Mesothelial cell of epicardium (in vitro differentiated cells): ENCODE results near the gene MPHOSPH10. TPM values are rescaled to one million over a fixed set of nuclear protein-coding genes. Genes with fewer than 3 reads are reported as not detected.

Experiments
- DNase-seq, 2 experiments: peaks; one replicate each; pipeline ENCODE4 v3.0.0; 2021; ENCODE audit warnings: low spot score in 2 of 2; ENCODE audit not compliant: unreplicated experiment in 2 of 2
- H3K27ac Mint-ChIP-seq: 2 replicates; pipeline ENCODE4 v1.8.0; 2021; ENCODE audit warnings: mixed read lengths
- H3K27me3 Mint-ChIP-seq: 2 replicates; pipeline ENCODE4 v1.8.0; 2021; ENCODE audit warnings: low read depth, mixed read lengths
- H3K36me3 Mint-ChIP-seq: 2 replicates; pipeline ENCODE4 v1.8.0; 2021; ENCODE audit warnings: mixed read lengths
- H3K4me1 Mint-ChIP-seq: 2 replicates; pipeline ENCODE4 v1.8.0; 2021; ENCODE audit warnings: mixed read lengths
- H3K4me3 Mint-ChIP-seq: 2 replicates; pipeline ENCODE4 v1.8.0; 2021; ENCODE audit warnings: mild to moderate bottlenecking, moderate library complexity, mixed read lengths
- H3K9me3 Mint-ChIP-seq: 2 replicates; pipeline ENCODE4 v1.8.0; 2021; ENCODE audit warnings: mixed read lengths
- total RNA-seq: library from RNA; stranded (reverse); gene quantifications from 3 replicates; pipeline ENCODE4 v1.2.1, GENCODE V29; 2021
- TF ChIP-seq, protein P1 (sequence below): fragments of 200-600 bp; sonication (generic); IDR thresholded peaks from one replicate; pipeline ENCODE4 v1.5.0; 2021; ENCODE audit warnings: antibody characterized with exemption; ENCODE audit not compliant: unreplicated experiment

The MPHOSPH10 gene
- total RNA-seq, 1 donor from 2014 or later, result 35.1 TPM

GRCh38 chr2:71186973-71187372, 56.5 kb downstream of the MPHOSPH10 start:
- Mint-ChIP-seq H3K27ac (no peak overlapping the region), H3K4me1 (no peaks in the 10 kb centered on the region), H3K9me3 (no peaks in the 10 kb centered on the region), H3K36me3 (peaks cover 4% of the 10 kb centered on the region), H3K27me3 (no peaks in the 10 kb centered on the region), H3K4me3 (no peak overlapping the region)
- no peak for DNase-seq
- TF ChIP-seq, protein P1, sequence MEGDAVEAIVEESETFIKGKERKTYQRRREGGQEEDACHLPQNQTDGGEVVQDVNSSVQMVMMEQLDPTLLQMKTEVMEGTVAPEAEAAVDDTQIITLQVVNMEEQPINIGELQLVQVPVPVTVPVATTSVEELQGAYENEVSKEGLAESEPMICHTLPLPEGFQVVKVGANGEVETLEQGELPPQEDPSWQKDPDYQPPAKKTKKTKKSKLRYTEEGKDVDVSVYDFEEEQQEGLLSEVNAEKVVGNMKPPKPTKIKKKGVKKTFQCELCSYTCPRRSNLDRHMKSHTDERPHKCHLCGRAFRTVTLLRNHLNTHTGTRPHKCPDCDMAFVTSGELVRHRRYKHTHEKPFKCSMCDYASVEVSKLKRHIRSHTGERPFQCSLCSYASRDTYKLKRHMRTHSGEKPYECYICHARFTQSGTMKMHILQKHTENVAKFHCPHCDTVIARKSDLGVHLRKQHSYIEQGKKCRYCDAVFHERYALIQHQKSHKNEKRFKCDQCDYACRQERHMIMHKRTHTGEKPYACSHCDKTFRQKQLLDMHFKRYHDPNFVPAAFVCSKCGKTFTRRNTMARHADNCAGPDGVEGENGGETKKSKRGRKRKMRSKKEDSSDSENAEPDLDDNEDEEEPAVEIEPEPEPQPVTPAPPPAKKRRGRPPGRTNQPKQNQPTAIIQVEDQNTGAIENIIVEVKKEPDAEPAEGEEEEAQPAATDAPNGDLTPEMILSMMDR, result no peak

- no peak for DNase-seq
- Mint-ChIP-seq H3K27ac (no peak overlapping the region), H3K4me1 (no peaks in the 10 kb centered on the region), H3K4me3 (no peak overlapping the region), H3K9me3 (no peaks in the 10 kb centered on the region), H3K27me3 (no peaks in the 10 kb centered on the region), H3K36me3 (peaks cover 4% of the 10 kb centered on the region)
- TF ChIP-seq, protein P1, result no peak
Observed at GRCh38 chr2:71187589-71187988, 57.2 kb downstream of the MPHOSPH10 start.

- H3K36me3 Mint-ChIP-seq, result peaks cover 9% of the 10 kb centered on the region
- H3K4me3 Mint-ChIP-seq, result no peak overlapping the region
- TF ChIP-seq, protein P1, result no peak
Observed at GRCh38 chr2:71190656-71191569, 60.5 kb downstream of the MPHOSPH10 start.

DNA sequence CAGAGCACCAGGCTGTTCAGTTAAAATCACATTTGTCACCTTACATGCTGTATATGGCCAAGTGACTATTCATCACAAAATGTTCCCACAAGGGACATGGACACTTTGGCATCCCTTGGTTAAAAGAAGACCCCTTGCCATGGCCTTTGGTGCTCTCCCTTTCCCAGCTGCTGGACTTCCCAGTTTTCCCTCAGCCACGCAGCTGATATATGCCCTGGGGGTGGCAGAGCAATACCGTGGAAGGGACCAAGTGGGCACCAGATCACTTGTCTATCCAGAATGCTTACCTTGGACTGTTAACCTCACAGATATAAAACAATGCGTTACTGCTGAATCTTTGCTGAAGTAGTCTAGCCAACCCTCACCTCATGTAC, 61.1 kb downstream of the MPHOSPH10 start:
- TF ChIP-seq, protein P1, result no peak
- Mint-ChIP-seq H3K36me3 (peaks cover 15% of the 10 kb centered on the region), H3K27me3 (peaks cover 3% of the 10 kb centered on the region), H3K4me1 (no peaks in the 10 kb centered on the region), H3K9me3 (peaks cover 27% of the 10 kb centered on the region), H3K4me3 (no peak overlapping the region), H3K27ac (no peak overlapping the region)
- DNase-seq, result no peak

More at GRCh38 chr2:71190656-71191569, 60.5 kb downstream of the MPHOSPH10 start:
- DNase-seq, result no peak
- peaks cover under 1% of the 10 kb centered on the region for H3K27me3 Mint-ChIP-seq
- H3K9me3 Mint-ChIP-seq, result peaks cover 21% of the 10 kb centered on the region
- no peaks in the 10 kb centered on the region for H3K4me1 Mint-ChIP-seq
- H3K27ac Mint-ChIP-seq, result no peak overlapping the region

Other genes with a start within 250 kb of the MPHOSPH10 start
- gene VAX2, start 230.1 kb upstream of the MPHOSPH10 start, total RNA-seq, result 0.22 to 0.34 TPM (median 0.27 TPM) in 3 replicates
- gene ATP6V1B1, start 194.7 kb upstream of the MPHOSPH10 start, total RNA-seq, result 0.44 to 0.66 TPM in 2 of 3 replicates, not detected in the other
- 3.6 to 4.9 TPM (median 4.0 TPM) in 3 replicates for gene ANKRD53, start 152.0 kb upstream of the MPHOSPH10 start, total RNA-seq
- gene TEX261, start 135.8 kb upstream of the MPHOSPH10 start, total RNA-seq, result 33.0 to 34.1 TPM (median 33.8 TPM) in 3 replicates
- gene NAGK, start 62.0 kb upstream of the MPHOSPH10 start, total RNA-seq, result 90.5 to 98.4 TPM (median 96.2 TPM) in 3 replicates
- 17.0 to 17.8 TPM (median 17.4 TPM) in 3 replicates for gene MCEE, start 405 bp upstream of the MPHOSPH10 start, total RNA-seq
- gene PAIP2B, start 96.5 kb downstream of the MPHOSPH10 start, total RNA-seq, result 10.3 to 11.3 TPM (median 10.8 TPM) in 3 replicates
- 207 to 211 TPM (median 208 TPM) in 3 replicates for gene ZNF638, start 201.1 kb downstream of the MPHOSPH10 start, total RNA-seq